HG02943 (cell line): Measurements from ENCODE around the gene USP6NL.
"Not testable (repeated sequence)": the region's sequence is repeated elsewhere in the genome, so short reads cannot be mapped to it uniquely, and the experiment has no call there.

Experiments
- ATAC-seq: cut with Tn5 transposase; IDR thresholded peaks from one replicate; pipeline ENCODE4 v1.9.1; 2021; ENCODE audit warnings: mild to moderate bottlenecking, low read depth, moderate library complexity; ENCODE audit not compliant: unreplicated experiment

The USP6NL gene

DNA sequence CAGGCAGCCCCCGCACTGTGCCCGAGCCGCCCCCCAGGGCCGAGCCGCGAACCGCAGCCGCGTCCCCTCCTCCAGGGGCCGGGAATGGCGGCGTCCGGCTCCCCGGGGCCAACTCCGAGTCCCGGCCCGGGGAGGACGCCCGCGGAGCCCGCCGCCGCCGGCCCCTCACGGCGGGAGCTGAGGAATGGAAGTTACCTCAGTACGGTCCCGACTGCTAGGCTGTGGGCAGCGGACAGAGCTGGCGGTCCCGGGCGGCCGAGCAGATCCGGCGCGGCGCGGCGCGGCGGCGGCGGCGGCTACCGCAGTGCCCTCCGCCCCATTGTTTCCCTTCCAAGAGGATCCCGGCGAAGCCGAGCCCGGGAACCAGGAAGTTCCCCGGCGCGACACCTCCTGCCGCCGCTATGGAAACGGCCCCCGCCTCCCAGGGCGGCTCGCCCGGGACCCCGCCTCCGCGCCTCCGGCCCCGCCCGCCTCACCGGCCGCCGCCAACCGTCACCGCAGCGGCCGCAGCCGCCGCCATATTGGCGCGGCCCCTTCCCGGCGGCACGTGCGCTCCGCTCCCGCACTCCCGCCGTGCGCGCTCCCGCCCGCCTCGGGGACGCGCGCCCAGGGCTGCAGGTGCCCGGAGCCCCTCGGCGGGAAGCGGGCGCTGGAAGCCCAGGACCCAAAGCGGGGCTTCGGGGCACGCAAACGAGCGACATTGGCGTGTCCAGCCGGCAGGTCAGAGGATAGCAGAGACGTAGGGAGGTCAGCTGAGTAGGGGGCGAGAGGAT is at the start of gene USP6NL:
Gene USP6NL, minus strand, starts transcription at position 403 of the 773 bp plus-strand sequence. CDS start 14,016 bp downstream, outside the sequence.
- peak; percentile 34 for ATAC-seq

DNA sequence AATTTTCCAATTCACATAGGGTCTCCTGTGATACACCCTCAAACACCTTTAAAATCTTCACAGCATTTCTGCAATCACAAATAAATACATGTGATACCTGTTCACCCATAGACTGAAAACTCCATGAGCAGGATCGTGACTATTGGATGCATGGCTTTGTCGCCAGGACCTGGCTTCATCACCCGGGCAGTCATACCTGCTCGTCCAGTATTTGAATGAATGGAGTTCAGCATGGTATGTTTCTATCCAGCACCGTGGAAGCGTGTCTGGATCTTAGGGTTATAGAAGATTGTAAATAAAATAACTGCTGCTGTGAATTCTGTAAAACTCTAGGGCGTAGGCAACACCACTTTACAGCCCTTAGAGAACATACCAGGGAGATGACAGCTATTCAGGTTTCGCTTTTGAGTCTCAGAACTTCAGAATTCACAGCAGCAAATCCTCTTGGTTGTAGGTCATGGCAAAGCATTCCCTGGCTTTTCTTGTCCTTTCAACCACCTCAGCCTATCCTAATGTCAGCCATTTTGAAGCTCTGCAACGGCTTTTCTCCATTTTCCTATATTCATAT is 47.4 kb upstream of the USP6NL start:
- ATAC-seq, result no peak

DNA sequence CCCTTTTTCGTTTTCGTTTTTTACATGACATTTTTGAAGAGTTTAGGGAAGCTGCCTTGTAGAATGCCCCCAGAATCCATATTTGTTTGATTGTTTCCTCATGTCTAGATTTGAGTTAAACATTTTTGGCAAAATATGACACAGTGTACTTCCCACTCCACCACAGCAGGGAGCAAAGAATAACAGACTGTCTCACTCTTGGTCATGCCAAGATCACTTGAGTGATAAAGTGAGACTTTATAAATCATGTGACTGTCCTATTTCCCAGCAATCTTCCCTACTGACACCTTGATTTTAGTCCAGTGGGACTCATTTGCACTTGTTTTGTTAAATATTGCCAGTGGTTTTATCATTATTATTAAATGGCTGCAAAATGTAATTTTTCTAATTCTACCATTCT is 44.4 kb upstream of the USP6NL start:
- ATAC-seq, result no peak

DNA sequence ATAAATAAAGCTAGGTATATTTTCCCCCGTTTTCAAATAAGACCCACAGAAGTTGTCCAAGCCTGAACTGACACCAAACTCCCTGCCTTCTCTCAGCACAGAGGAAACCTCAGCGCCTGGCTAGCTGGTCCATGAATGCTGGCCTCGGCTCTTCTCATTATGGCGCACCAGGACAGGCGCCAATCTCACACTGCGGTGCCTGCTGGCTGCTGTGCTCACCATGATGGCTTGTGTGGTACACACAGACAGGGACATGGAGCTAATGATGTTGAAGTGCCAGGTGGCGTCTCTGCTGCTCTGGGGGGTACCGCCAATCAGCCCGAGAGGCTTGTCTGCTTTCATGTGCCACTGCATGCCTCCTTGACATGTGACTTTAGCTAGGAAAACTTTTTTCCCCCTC is 43.2 kb upstream of the USP6NL start:
- no peak for ATAC-seq

DNA sequence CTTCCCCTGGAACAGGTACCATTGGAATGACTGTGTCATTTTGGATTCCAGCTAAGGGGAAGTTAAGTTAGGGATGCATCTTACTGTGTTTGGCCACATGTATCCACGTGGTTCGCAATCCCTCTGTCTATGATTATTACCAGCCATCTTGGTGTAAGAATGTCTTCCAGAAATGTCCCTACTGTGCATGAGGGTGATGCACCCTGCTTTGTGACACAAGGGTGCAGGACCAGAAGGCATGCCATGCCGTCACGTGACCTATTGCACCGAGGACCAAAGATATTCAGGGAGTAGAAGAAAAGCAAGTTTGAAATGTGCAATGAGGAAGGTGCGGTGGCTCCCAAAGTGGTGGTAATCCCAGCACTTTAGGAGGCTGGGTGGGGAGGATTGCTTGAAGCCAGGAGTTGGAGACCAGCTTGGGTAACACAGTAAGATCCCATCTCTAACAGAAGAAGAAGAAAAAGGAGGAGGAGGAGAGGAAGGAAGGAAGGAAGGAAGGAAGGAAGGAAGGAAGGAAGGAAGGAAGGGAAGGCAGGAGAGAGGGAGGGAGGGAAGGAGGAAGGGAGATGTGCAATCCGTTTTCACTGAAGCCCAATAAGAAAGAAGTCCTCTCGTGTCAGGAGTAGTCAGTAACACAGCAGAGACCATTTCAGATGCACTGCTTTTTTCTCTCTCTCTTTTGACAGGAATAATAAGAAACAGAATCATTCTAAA is 42.5 kb upstream of the USP6NL start:
- no peak for ATAC-seq

DNA sequence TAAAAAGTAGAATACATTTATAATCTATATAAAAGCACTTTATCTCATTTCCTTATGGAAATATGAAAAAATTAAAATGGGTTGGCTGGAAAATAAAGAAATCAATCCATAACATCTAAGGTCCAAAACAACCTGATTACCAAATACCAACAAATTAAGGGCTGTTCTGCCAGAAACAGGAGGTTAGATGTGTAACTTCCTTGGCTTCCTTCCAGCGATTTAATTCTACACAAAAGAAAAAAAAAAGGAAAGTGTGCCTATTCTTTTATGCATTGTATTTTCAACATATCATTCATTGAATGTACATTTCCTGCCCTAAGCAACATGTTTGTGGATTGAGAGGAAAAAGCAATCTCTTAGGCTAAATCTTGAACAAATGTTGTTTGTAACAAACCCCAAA is 36.2 kb upstream of the USP6NL start:
- ATAC-seq, result no peak

DNA sequence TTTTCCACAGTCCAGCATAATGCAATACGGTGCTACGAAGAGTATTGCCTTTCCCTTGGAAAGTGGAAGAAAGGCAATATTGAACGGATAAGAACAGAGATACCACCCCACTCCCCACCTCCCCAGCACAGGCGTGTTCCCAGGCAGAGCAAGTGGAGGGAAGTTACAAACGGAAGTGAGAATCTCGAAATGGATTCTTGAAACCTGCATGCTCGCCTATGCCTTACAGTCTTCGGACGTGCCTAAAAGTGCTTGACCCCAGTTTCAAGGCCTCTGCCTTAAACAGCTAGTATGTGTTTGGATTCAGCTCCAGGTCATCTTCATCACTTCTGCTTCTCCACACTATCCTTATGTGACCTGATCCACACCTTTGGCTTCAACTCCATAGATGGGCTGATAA is 35.0 kb upstream of the USP6NL start:
- ATAC-seq, result no peak

DNA sequence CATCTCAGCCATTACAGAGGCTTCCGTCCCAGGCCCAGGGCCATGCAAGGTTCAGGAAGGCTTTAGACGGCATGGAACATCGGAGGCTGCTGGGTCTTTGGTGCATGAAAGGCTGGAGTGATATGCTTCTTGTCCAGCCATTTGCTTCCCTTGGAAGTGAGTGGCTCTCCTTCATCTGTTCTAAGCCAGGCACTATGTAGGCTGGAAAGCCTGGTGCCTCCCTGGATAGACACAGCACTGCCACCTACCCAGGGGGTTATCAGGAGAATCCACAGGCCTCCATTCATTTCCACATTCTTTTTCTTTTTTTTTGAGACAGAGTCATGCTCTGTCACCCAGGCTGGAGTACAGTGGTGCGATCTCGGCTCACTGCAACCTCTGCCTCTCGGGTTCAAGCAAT is 31.6 kb upstream of the USP6NL start:
- ATAC-seq, result no peak

DNA sequence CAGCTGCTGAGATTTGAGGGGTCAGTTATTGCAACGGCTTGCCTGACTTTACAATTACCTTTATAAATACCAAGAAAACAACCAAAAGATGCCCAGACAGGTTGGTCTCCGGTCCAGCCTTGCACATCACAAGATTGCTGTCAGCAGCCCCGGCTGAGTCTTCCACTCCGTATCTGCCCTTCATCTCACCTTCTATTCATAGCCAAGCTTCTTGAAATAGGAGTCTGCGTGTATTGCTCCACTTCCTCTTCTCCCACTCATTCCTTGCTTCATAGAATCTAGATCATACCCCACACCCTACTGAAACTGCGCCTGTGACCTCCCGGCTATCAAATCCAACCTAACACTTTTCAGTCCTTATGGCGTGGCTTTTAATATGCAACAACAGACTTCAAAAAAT is 31.1 kb upstream of the USP6NL start:
- ATAC-seq, result no peak

DNA sequence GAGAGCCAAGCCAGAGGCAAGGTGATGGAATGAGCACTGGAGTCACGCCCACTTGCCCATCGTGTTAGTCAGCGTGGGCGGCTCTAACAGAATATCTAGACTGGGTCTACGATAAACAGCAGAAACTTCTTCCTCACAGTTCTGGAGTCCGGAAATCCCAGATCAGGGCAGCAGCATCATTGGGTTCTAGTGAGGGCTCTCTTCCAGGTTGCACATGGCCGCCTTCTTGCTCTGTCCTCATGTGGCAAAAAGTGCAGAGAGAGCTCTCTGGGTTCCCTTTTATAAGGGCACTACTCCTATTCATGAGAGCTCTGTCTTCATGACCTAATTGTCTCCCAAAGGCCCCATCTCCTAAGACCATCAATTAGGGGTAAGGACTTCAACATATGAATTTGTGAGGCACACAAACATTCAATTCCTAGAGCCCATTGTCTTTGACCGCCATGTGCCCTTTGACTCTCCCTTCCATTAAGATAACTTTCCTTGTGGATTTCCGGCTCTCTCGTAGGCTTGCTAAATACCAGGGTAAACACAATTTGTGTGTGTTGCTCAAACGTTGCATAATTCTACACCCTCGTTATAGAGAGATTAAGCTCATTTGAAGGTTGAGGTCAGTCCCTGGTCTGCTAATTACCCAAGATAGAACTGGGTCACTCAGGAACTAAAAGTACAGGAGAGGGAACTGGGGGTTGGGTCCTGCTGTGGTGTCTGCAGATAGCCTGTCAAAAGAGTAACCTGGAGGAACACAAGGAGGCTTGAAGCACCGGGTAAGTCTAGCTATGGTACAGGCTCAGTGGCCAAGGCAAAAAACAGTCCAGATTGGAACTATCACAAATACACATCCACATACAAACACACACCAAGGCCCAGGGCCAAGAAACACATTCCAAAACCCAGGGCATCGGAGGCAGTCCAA is 28.7 kb upstream of the USP6NL start:
- ATAC-seq, result no peak

DNA sequence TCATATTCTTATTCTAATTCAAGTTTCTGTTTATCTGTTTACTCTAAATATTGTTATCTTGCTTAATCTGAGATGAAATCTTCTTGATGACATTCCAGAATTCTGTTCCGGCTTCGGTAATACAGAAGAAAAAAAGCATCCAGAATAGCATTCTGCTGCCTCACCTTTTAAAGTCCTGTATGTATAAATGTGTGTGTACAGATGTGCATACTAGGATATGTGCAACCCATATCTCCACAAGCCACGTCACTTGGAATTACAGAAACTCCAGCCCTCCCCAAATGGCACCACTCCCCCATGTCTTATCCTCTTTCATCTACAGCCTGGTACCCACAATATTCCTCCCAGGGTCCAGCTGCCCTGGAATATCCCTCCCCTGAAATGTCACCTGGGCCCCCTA is 27.9 kb upstream of the USP6NL start:
- ATAC-seq, result no peak

DNA sequence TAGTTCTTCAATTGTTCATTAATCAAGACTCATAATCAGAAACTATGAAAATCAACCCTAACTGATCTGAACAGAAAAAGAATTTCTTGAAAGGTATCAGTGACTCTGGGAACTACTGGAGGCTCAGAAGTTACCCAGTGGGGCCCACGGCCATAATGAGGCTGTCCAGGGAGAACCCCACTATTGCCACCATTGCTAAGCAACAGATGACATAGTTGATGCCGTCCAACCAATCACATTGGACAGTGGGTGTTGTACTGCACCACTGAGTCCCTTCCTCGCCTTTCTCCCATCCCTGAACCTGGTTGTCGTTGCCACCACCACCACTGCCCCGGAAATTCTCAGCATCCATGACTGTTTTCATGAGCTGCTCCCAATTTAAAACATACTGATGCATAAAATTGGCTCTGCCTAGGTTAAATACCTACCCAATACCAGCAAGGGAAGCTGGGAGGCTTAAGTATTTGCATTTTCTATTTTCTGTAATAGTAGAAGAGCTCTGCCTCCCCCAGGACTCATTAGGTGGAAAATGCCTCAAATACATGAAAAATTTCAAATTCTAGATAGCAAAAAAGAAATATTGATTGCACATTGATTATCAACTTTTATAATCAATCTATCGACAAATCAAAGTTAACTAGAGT is 26.7 kb upstream of the USP6NL start:
- ATAC-seq, result no peak

DNA sequence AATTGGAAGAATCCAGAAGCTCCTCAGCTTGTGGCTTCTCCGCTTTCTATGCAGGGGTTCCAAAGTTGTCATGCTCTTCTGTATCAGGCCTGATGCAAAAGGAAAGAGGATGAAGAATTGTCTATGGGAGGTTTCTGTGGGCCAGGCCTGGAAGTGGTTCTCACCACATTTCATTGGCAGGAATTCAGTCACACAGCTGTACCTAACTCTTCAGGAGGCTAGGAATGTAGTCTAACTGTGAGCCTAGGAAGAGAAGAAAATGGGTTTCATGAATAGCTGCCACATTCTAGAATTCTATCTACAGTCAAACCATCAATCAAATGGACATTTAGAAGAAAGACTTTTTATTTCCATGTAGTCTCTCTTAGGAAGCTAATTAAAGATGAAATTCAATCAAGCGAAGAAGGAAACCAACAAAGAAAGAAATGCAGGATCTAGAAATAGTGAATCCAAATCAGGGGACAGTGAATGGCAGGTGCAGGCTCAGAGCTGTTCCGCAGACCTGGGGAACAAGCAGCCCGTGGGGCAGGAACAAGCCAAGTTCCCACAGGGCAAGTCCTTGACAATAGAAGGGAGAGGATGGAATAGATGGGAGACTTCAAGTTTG is 25.4 kb upstream of the USP6NL start:
- no peak for ATAC-seq

DNA sequence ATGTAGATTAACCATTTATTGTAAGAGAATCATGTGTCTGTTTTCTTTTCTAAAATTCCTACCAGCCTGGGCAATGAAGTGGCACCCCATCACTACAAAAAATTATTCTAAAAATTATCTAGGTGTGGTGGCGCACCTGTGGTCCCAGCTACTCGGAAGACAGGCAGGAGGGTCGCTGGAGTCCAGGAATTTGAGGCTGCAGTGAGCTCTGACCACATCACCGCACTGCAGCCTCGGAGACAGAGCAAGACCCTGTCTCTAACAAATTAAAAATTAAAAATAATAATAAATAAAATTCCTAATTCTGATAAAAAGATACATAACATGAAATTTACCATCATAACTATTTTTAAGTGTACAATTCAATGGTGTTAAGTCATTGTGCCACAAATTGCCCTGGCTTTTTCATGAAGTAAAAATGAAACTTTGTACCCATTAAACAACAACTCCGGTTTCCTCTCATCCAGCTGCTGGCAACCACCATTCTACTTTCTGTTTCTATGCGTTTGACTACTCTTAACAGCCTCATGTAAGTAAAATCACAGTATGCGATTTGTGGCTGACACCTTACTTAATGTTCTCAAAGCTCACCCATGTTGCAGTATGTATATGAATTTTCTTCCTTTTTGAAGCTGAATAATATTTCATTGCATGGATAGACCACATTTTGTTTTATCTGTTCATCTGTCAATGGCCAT is 20.6 kb upstream of the USP6NL start:
- ATAC-seq, result peak; percentile 98

DNA sequence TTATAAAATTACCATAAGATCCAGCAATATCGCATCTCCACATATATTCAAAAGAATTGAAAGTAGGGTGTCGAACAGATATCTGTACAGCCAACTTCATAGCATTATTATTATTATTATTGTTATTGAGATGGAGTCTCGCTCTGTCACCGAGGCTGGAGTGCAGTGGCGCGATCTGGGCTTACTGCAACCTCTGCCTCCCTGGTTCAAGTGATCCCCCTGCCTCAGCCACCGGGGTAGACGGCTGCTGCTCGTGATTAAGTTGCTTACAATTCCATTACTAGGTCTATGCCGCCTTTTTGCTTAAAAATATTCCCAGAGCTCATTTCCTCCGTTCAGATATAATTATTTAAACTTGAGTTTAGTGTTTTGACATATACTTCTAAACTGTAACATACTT is 19.8 kb upstream of the USP6NL start:
- no peak for ATAC-seq

DNA sequence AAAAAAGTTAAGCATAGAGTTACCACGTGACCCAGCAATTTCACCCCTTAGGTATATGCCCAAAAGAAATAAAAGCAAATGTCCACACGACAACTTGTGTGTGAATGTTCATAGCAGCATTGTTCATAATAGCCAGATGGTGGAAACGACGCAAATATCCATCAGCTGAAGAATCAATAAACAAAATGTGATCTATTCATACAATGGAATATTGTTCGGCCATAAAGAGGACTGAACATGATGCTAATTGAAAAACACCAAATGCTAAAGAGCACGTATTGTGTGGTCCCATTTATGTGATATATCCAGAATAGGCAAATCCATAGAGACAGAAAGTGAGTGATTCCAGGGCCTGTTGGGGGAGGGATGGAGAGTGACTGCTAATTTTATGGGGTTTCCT is 18.3 kb upstream of the USP6NL start:
- no peak for ATAC-seq

DNA sequence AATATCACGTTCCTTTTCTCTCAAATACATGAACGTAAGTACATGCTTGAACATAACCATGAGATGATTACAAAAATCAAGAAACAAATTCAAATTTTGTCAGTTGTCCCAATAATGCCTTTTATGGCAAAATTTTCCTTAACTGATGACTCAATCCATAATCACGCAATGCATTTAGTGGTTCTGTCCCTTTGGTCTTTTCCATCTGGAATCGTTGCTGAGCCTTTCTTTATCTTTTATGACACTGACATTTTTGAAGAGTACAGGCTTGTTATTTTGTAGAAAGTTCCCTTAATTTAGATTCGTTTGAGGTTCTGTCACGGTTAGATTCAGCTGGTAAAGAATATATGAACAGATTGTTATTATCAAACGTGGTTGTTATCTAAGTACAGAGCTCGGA is 16.5 kb upstream of the USP6NL start:
- not testable (repeated sequence) for ATAC-seq

DNA sequence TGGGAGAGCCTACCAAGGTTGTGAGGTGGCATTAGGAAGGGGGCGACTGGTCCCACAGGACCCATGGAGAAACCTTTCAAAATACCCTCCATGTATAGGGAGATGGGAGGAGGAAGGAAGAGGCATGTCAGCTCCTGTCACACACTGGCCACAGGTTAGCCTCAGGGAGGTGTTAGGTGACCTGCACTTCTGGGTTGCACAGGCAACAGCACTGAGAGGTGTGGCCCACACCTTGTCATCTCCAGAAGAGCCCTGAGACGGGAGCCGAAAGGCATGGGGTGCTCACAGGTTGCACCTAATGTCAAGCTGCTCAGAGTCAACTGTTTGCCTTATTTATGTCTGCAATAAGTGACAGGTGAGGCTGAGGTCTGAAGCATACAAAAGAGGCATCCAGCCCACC is 14.6 kb upstream of the USP6NL start:
- no peak for ATAC-seq

DNA sequence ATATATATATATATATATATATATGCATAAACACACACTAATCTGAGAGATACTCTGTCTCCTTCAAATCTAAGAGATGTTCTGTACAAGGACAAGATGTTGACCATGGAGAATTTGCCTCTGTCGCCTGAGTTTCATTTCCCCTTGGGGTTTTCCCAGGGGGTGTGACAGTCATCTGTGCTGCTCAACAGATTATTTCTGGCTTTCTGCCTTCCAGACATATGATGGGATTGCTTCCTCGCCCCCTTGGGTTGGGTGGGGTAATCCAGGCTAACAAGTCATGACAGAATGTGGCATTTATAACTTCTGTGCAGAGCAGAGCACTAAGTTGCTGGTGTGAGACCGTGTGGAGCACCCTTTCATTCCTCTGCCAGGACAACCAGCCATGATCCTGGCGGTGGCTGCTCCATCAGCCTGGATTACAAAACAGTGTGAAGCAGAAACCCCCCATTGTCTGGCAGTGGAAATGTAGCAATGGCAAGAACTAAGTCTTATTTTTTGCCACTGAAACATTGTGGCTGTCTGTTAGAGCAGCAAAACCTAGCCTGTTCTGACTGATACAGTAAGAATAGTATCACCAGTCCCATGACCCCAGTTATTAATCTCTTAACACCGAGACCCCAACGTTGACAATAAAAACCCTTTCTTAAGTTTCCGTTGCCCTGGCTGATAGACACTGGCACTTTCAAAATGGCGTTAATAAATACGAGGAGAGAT is 13.7 kb upstream of the USP6NL start:
- ATAC-seq, result peak; percentile 66
